Measurements from ENCODE around the gene MYOCD.

Gene MYOCD

GRCh38 chr17:12666718-12667117 is 1.0 kb downstream of the MYOCD start:
- no peak for DNase-seq
- H3K36me3 Mint-ChIP-seq (ENCODE audit: low read depth), result no peaks in the 10 kb centered on the region
- peaks cover 38% of the 10 kb centered on the region for H3K27me3 Mint-ChIP-seq (ENCODE audit: low read depth, poor library complexity)
- no peak overlapping the region for H3K4me3 Mint-ChIP-seq
- H3K27ac Mint-ChIP-seq, result no peak overlapping the region
- H3K9me3 Mint-ChIP-seq, result no peaks in the 10 kb centered on the region
- TF ChIP-seq, protein P1, sequence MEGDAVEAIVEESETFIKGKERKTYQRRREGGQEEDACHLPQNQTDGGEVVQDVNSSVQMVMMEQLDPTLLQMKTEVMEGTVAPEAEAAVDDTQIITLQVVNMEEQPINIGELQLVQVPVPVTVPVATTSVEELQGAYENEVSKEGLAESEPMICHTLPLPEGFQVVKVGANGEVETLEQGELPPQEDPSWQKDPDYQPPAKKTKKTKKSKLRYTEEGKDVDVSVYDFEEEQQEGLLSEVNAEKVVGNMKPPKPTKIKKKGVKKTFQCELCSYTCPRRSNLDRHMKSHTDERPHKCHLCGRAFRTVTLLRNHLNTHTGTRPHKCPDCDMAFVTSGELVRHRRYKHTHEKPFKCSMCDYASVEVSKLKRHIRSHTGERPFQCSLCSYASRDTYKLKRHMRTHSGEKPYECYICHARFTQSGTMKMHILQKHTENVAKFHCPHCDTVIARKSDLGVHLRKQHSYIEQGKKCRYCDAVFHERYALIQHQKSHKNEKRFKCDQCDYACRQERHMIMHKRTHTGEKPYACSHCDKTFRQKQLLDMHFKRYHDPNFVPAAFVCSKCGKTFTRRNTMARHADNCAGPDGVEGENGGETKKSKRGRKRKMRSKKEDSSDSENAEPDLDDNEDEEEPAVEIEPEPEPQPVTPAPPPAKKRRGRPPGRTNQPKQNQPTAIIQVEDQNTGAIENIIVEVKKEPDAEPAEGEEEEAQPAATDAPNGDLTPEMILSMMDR (IDR thresholded peaks at IDR 0.05), result no peak
- H3K4me1 Mint-ChIP-seq, result peaks cover 35% of the 10 kb centered on the region

GRCh38 chr17:12667299-12667958 is 1.7 kb downstream of the MYOCD start:
- H3K4me1 Mint-ChIP-seq, result peaks cover 35% of the 10 kb centered on the region
- DNase-seq, result peak; percentile 29
- no peaks in the 10 kb centered on the region for H3K36me3 Mint-ChIP-seq (ENCODE audit: low read depth)
- H3K4me3 Mint-ChIP-seq, result no peak overlapping the region
- TF ChIP-seq, protein P1 (IDR thresholded peaks at IDR 0.05), result peak; percentile 43
- H3K27ac Mint-ChIP-seq, result no peak overlapping the region
- H3K9me3 Mint-ChIP-seq, result no peaks in the 10 kb centered on the region
- H3K27me3 Mint-ChIP-seq (ENCODE audit: low read depth, poor library complexity), result peaks cover 30% of the 10 kb centered on the region

GRCh38 chr17:12671906-12672305 is 6.2 kb downstream of the MYOCD start:
- Mint-ChIP-seq H3K27ac (no peak overlapping the region), H3K36me3 (ENCODE audit: low read depth) (no peaks in the 10 kb centered on the region), H3K4me1 (peaks cover 7% of the 10 kb centered on the region), H3K27me3 (ENCODE audit: low read depth, poor library complexity) (peaks cover 5% of the 10 kb centered on the region), H3K9me3 (no peaks in the 10 kb centered on the region), H3K4me3 (no peak overlapping the region)
- DNase-seq, result no peak
- TF ChIP-seq, protein P1 (IDR thresholded peaks at IDR 0.05), result no peak

- Mint-ChIP-seq H3K36me3 (ENCODE audit: low read depth) (no peaks in the 10 kb centered on the region), H3K4me1 (no peaks in the 10 kb centered on the region), H3K4me3 (no peak overlapping the region), H3K27ac (no peak overlapping the region), H3K27me3 (ENCODE audit: low read depth, poor library complexity) (peaks cover 5% of the 10 kb centered on the region), H3K9me3 (no peaks in the 10 kb centered on the region)
- DNase-seq, result no peak
- TF ChIP-seq, protein P1 (IDR thresholded peaks at IDR 0.05), result no peak
Measured at GRCh38 chr17:12672947-12673346, 7.3 kb downstream of the MYOCD start.

GRCh38 chr17:12673788-12674187 is 8.1 kb downstream of the MYOCD start:
- H3K9me3 Mint-ChIP-seq, result no peaks in the 10 kb centered on the region
- H3K27ac Mint-ChIP-seq, result no peak overlapping the region
- TF ChIP-seq, protein P1 (IDR thresholded peaks at IDR 0.05), result no peak
- no peaks in the 10 kb centered on the region for H3K4me1 Mint-ChIP-seq
- no peak for DNase-seq
- no peak overlapping the region for H3K4me3 Mint-ChIP-seq
- H3K27me3 Mint-ChIP-seq (ENCODE audit: low read depth, poor library complexity), result peaks cover 5% of the 10 kb centered on the region
- no peaks in the 10 kb centered on the region for H3K36me3 Mint-ChIP-seq (ENCODE audit: low read depth)

GRCh38 chr17:12680407-12680897 is 14.8 kb downstream of the MYOCD start:
- no peaks in the 10 kb centered on the region for H3K9me3 Mint-ChIP-seq
- H3K4me3 Mint-ChIP-seq, result no peak overlapping the region
- peaks cover 7% of the 10 kb centered on the region for H3K27me3 Mint-ChIP-seq (ENCODE audit: low read depth, poor library complexity)
- H3K4me1 Mint-ChIP-seq, result peaks cover 12% of the 10 kb centered on the region
- TF ChIP-seq, protein P1 (IDR thresholded peaks at IDR 0.05), result no peak
- no peak for DNase-seq
- no peaks in the 10 kb centered on the region for H3K36me3 Mint-ChIP-seq (ENCODE audit: low read depth)
- H3K27ac Mint-ChIP-seq, result peak overlapping the region; percentile 38

All from nephron progenitor cell (in vitro differentiated cells).